MCF 10A (cell line): ENCODE results near the gene GNG14. TPM values are rescaled to one million over a fixed set of nuclear protein-coding genes. Genes with fewer than 3 reads are reported as not detected.

ENCODE experiments used
- BruUV-seq: library from RNA; stranded (reverse); fragments of 400-500 nt; replicated peaks from 2 replicates; lab custom pipeline; 2021; lab: Mats Ljungman, UMichigan
- CTCF ChIA-PET: fragments of 300-600 bp; sonication (Branson Sonifier 250); formaldehyde crosslinking; extraction: SDS; loops from one replicate; lab custom pipeline; 2021; ENCODE audit warnings: antibody characterized with exemption, inconsistent platforms; lab: Yijun Ruan, JAX
- POLR2A ChIA-PET: fragments of 300-600, 350-650 bp; sonication (Branson Sonifier 250); formaldehyde crosslinking; extraction: SDS; loops from one replicate; lab custom pipeline; 2020; ENCODE audit warnings: antibody characterized with exemption, inconsistent platforms; lab: Yijun Ruan, JAX
- DNase-seq: peaks from one replicate; pipeline ENCODE4 v3.0.0-alpha.2; 2018; ENCODE audit not compliant: unreplicated experiment
- H3K27ac Mint-ChIP-seq: one replicate; pipeline ENCODE4 v1.8.0; 2022; ENCODE audit warnings: mild to moderate bottlenecking, low read depth, mixed read lengths; ENCODE audit not compliant: unreplicated experiment
- H3K27me3 Mint-ChIP-seq: one replicate; pipeline ENCODE4 v1.8.0; 2022; ENCODE audit warnings: mixed read lengths; ENCODE audit not compliant: insufficient read depth, unreplicated experiment
- H3K36me3 Mint-ChIP-seq: one replicate; pipeline ENCODE4 v1.8.0; 2022; ENCODE audit warnings: mild to moderate bottlenecking, moderate library complexity, mixed read lengths; ENCODE audit not compliant: insufficient read depth, unreplicated experiment
- H3K4me1 Mint-ChIP-seq: one replicate; pipeline ENCODE4 v1.8.0; 2022; ENCODE audit warnings: mixed read lengths; ENCODE audit not compliant: insufficient read depth, unreplicated experiment
- H3K4me3 Mint-ChIP-seq: one replicate; pipeline ENCODE4 v1.8.0; 2022; ENCODE audit warnings: mild to moderate bottlenecking, moderate library complexity, mixed read lengths; ENCODE audit not compliant: unreplicated experiment
- H3K9me3 Mint-ChIP-seq: one replicate; pipeline ENCODE4 v1.8.0; 2022; ENCODE audit warnings: mixed read lengths; ENCODE audit not compliant: unreplicated experiment
- CTCF ChIP-seq: fragments of 200-600 bp; IDR thresholded peaks from one replicate; pipeline ENCODE4 v1.8.0; 2022; ENCODE audit warnings: antibody characterized with exemption, mild to moderate bottlenecking; ENCODE audit not compliant: unreplicated experiment
- intact Hi-C: fragments of 100-400 bp; cut with micrococcal nuclease; formaldehyde crosslinking; loops from 2 replicates; pipeline ENCODE4 v1.14.1; 2022
- total RNA-seq: library from RNA; stranded (reverse); gene quantifications from 2 replicates; pipeline ENCODE4 v1.2.3, GENCODE V29; 2022

GNG14 gene
- total RNA-seq, 1 experiment from 2014 or later: not detected

GRCh38 chr19:12733369-12734214 lies 45.8 kb downstream of the GNG14 start:
- intact Hi-C loops: loop anchor here (1.0 kb wide), 1 partner anchor 24 kb away; no protein-coding TSS in a partner anchor
- CTCF ChIA-PET: interaction anchor here (0.6 to 3.1 kb wide), 23 partner anchors 9 to 113 kb away, joined by 3 to 32 read pairs (median 4); partner anchors contain the start of genes PRDX2, THSD8 and TNPO2
- DNase-seq: peak; percentile 68

DNA sequence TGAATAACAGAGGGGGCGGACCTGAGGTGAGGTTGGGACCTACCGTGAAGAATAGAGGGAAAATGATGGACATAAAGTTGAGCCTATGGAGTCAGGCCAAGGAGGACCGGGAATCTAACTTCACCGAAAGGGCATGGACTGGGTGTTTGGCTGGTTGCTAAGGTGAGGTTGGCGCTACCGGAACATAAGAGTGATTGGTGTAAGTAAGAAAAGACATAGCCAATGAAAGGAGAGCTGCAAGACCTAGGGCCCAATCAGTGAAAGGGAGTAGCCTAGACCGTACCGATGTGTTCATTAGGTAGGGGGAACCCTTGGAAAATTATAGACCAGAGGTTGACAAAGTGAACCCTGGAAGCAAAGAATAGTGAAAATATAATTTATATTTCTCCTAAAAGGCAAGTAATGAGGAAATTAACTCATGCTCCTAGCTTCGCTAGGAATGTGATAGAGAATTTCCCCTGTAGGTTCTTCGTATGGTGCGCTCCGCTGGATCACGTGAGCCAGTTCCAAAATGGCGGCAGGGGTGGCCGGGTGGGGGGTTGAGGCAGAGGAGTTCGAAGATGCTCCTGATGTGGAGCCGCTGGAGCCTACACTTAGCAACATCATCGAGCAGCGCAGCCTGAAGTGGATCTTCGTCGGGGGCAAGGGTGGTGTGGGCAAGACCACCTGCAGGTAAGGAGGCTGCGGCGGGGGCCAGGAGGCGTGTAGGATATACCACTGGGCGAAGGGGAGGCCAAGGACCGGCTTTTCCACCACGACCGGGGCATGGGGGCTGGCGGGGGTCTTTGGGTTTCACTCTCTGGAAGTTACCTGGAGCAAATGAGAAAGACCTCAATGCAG lies 49.4 kb downstream of the GNG14 start, which contains the start of gene GET3:
Gene GET3 (plus strand): TSS at position 503 of the 840 bp plus-strand sequence. CDS start 9 bp downstream, at position 512.
- TF ChIP-seq CTCF: no peak
- peak; percentile 100 for DNase-seq
- H3K36me3 Mint-ChIP-seq: peaks cover 48% of the 10 kb centered on the region
- POLR2A ChIA-PET: interaction anchor here (0.6 to 8.5 kb wide), 24 partner anchors 9 to 268 kb away, joined by 3 to 235 read pairs (median 4); partner anchors contain the start of genes BEST2, FBXW9, JUNB and TNPO2
- no peaks in the 10 kb centered on the region for H3K27me3 Mint-ChIP-seq
- CTCF ChIA-PET: interaction anchor here (0.6 to 2.3 kb wide), 9 partner anchors 8 to 110 kb away, joined by 3 to 8 read pairs (median 5); partner anchors contain the start of gene TNPO2
- no peaks in the 10 kb centered on the region for H3K9me3 Mint-ChIP-seq
- H3K4me3 Mint-ChIP-seq: peak within 1 kb of the TSS; percentile 99
- peaks cover 22% of the 10 kb centered on the region for H3K4me1 Mint-ChIP-seq
- BruUV-seq: TSS peak; percentile 73
- H3K27ac Mint-ChIP-seq: peak within 1 kb of the TSS; percentile 100
- intact Hi-C loops: no loop called here

More at GRCh38 chr19:12733369-12734214, 45.8 kb downstream of the GNG14 start:
- Mint-ChIP-seq H3K4me1 (peaks cover 27% of the 10 kb centered on the region), H3K36me3 (peaks cover 47% of the 10 kb centered on the region), H3K27me3 (no peaks in the 10 kb centered on the region), H3K27ac (peak overlapping the region; percentile 94), H3K9me3 (no peaks in the 10 kb centered on the region), H3K4me3 (peak overlapping the region; percentile 90)
- TF ChIP-seq CTCF: peak; percentile 38
- POLR2A ChIA-PET: interaction anchor here (0.5 to 8.5 kb wide), 27 partner anchors 9 to 1108 kb away, joined by 3 to 235 read pairs (median 4); partner anchors contain the start of genes BEST2, CALR, FBXW9 and GCDH
- BruUV-seq: TSS peak; percentile 32

DNA sequence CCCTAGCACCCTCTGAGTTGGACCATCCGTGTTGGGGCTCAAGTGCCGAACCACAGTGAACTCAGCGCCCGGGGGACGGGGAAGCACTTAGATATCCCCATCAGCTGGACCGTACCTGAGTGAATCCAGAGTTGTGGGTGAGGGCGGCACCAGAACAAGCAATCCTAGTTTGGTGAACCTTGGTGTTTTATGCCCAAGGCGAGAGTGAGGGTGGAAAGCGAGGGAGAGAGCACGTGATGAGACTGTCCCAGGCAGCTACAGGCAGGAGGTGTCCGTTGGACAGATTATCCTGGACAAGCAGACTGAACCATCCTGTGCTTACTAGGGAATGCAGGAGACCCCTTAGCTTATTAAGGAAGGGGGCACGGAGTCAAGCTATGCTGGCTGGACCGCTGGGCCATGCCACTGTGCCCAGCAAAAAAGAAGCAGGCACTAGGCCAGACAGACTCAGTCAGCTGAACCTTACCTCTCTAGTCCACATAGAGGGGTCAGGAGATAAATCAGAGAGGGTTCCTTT lies 50.1 kb downstream of the GNG14 start:
- H3K4me1 Mint-ChIP-seq: peaks cover 18% of the 10 kb centered on the region
- TF ChIP-seq CTCF: no peak
- DNase-seq: no peak
- no TSS peak for BruUV-seq
- intact Hi-C loops: no loop called here
- peak overlapping the region; percentile 100 for H3K27ac Mint-ChIP-seq
- no peaks in the 10 kb centered on the region for H3K27me3 Mint-ChIP-seq
- H3K36me3 Mint-ChIP-seq: peaks cover 48% of the 10 kb centered on the region
- ChIA-PET POLR2A (interaction anchor here (0.6 to 8.5 kb wide), 16 partner anchors 9 to 408 kb away, joined by 3 to 235 read pairs (median 4); partner anchors contain the start of genes BEST2, FBXW9, JUNB and TNPO2), CTCF (interaction anchor here (0.6 to 2.3 kb wide), 5 partner anchors 10 to 107 kb away, joined by 3 to 8 read pairs (median 5); no protein-coding TSS in a partner anchor)
- H3K4me3 Mint-ChIP-seq: peak overlapping the region; percentile 99
- no peaks in the 10 kb centered on the region for H3K9me3 Mint-ChIP-seq

Other genes starting within 250 kb of the GNG14 start
- 0.79 and 1.6 TPM in 2 replicates for gene ZNF443, start 247.0 kb upstream of the GNG14 start, total RNA-seq
- 0.23 and 0.52 TPM in 2 replicates for gene ZNF709, start 203.2 kb upstream of the GNG14 start, total RNA-seq
- 4.4 and 5.1 TPM in 2 replicates for gene ZNF564, start 136.5 kb upstream of the GNG14 start, total RNA-seq
- 6.9 and 8.4 TPM in 2 replicates for gene ZNF490, start 77.2 kb upstream of the GNG14 start, total RNA-seq
- gene ZNF791, start 77.1 kb upstream of the GNG14 start, total RNA-seq: 23.7 and 40.2 TPM in 2 replicates
- 53.8 and 67.0 TPM in 2 replicates for gene MAN2B1, start 21.3 kb upstream of the GNG14 start, total RNA-seq
- 9.3 and 11.7 TPM in 2 replicates for gene WDR83, start 21.2 kb upstream of the GNG14 start, total RNA-seq
- gene DHPS, start 6.1 kb upstream of the GNG14 start, total RNA-seq: 74.2 and 85.8 TPM in 2 replicates
- 10.8 and 13.8 TPM in 2 replicates for gene FBXW9, start 8.6 kb downstream of the GNG14 start, total RNA-seq
- 74.7 and 89.5 TPM in 2 replicates for gene TNPO2, start 35.9 kb downstream of the GNG14 start, total RNA-seq
- 139 and 146 TPM in 2 replicates for gene TRIR, start 46.7 kb downstream of the GNG14 start, total RNA-seq
- gene GET3, start 49.5 kb downstream of the GNG14 start, total RNA-seq: 62.9 and 67.1 TPM in 2 replicates
- 0.70 and 0.83 TPM in 2 replicates for gene BEST2, start 63.8 kb downstream of the GNG14 start, total RNA-seq
- 31.6 and 32.8 TPM in 2 replicates for gene HOOK2, start 87.6 kb downstream of the GNG14 start, total RNA-seq
- 86.4 and 125 TPM in 2 replicates for gene JUNB, start 103.5 kb downstream of the GNG14 start, total RNA-seq
- gene PRDX2, start 113.8 kb downstream of the GNG14 start, total RNA-seq: 224 and 295 TPM in 2 replicates
- gene THSD8, start 114.1 kb downstream of the GNG14 start, total RNA-seq: 6.9 and 14.5 TPM in 2 replicates
- gene RNASEH2A, start 118.6 kb downstream of the GNG14 start, total RNA-seq: 11.2 and 16.7 TPM in 2 replicates
- gene RTBDN, start 146.6 kb downstream of the GNG14 start, total RNA-seq: not detected in 2 replicates
- gene MAST1, start 150.5 kb downstream of the GNG14 start, total RNA-seq: 1.0 and 1.6 TPM in 2 replicates
- 26.7 and 28.7 TPM in 2 replicates for gene DNASE2, start 193.5 kb downstream of the GNG14 start, total RNA-seq
- gene KLF1, start 199.2 kb downstream of the GNG14 start, total RNA-seq: not detected in 2 replicates
- gene GCDH, start 203.2 kb downstream of the GNG14 start, total RNA-seq: 22.9 and 38.0 TPM in 2 replicates
- gene SYCE2, start 231.3 kb downstream of the GNG14 start, total RNA-seq: 0.83 and 0.91 TPM in 2 replicates
- gene FARSA, start 245.7 kb downstream of the GNG14 start, total RNA-seq: 78.6 and 107 TPM in 2 replicates